ENCODE measurements around the gene CDC42BPB.
"Not testable (repeated sequence)": the region's sequence is repeated elsewhere in the genome, so short reads cannot be mapped to it uniquely, and the experiment has no call there.

CDC42BPB gene

GRCh38 chr14:103041464-103041863 is 15.9 kb downstream of the CDC42BPB start:
- no peak for DNase-seq

- no peak for DNase-seq
These were observed 23.7 kb downstream of the CDC42BPB start for GRCh38 chr14:103033681-103034096.

- DNase-seq, result no peak
These were observed 25.4 kb downstream of the CDC42BPB start for GRCh38 chr14:103031956-103032355.

GRCh38 chr14:103031566-103031911 is 25.8 kb downstream of the CDC42BPB start:
- DNase-seq, result no peak

GRCh38 chr14:103030741-103031565 is 26.4 kb downstream of the CDC42BPB start:
- no peak for DNase-seq

GRCh38 chr14:103029936-103030335 is 27.4 kb downstream of the CDC42BPB start:
- no peak for DNase-seq

- no peak for DNase-seq
These were observed 28.6 kb downstream of the CDC42BPB start for GRCh38 chr14:103028772-103029171.

GRCh38 chr14:103028161-103028767 is 29.1 kb downstream of the CDC42BPB start:
- DNase-seq, result no peak

- DNase-seq, result no peak
These were observed 29.9 kb downstream of the CDC42BPB start for GRCh38 chr14:103027451-103027850.

- DNase-seq, result no peak
These were observed 30.4 kb downstream of the CDC42BPB start for GRCh38 chr14:103026988-103027387.

- not testable (repeated sequence) for DNase-seq
These were observed 31.2 kb downstream of the CDC42BPB start for GRCh38 chr14:103026196-103026595.

GRCh38 chr14:103023881-103024473 is 33.4 kb downstream of the CDC42BPB start:
- no peak for DNase-seq

GRCh38 chr14:103022685-103023044 is 34.7 kb downstream of the CDC42BPB start:
- no peak for DNase-seq

GRCh38 chr14:103022002-103022684 is 35.2 kb downstream of the CDC42BPB start:
- DNase-seq, result no peak

- DNase-seq, result no peak
These were observed 35.7 kb downstream of the CDC42BPB start for GRCh38 chr14:103021684-103022001.

- DNase-seq, result no peak
These were observed 36.8 kb downstream of the CDC42BPB start for GRCh38 chr14:103020271-103021170.

GRCh38 chr14:103019826-103020225 is 37.5 kb downstream of the CDC42BPB start:
- no peak for DNase-seq

GRCh38 chr14:103019236-103019635 is 38.1 kb downstream of the CDC42BPB start:
- DNase-seq, result no peak

- DNase-seq, result no peak
These were observed 40.8 kb downstream of the CDC42BPB start for GRCh38 chr14:103016594-103016993.

GRCh38 chr14:103016071-103016470 is 41.3 kb downstream of the CDC42BPB start:
- no peak for DNase-seq

- no peak for DNase-seq
These were observed 41.9 kb downstream of the CDC42BPB start for GRCh38 chr14:103015426-103015825.

GRCh38 chr14:103014466-103015228 is 42.7 kb downstream of the CDC42BPB start:
- no peak for DNase-seq

Measured in activated naive CD4-positive, alpha-beta T cell treated with Interleukin-2 at 50 U/mL for 16 hours (primary cell).